Measurements from ENCODE around the gene CROCC.
"Not testable (repeated sequence)": the region's sequence is repeated elsewhere in the genome, so short reads cannot be mapped to it uniquely, and the experiment has no call there.

Gene CROCC

DNA sequence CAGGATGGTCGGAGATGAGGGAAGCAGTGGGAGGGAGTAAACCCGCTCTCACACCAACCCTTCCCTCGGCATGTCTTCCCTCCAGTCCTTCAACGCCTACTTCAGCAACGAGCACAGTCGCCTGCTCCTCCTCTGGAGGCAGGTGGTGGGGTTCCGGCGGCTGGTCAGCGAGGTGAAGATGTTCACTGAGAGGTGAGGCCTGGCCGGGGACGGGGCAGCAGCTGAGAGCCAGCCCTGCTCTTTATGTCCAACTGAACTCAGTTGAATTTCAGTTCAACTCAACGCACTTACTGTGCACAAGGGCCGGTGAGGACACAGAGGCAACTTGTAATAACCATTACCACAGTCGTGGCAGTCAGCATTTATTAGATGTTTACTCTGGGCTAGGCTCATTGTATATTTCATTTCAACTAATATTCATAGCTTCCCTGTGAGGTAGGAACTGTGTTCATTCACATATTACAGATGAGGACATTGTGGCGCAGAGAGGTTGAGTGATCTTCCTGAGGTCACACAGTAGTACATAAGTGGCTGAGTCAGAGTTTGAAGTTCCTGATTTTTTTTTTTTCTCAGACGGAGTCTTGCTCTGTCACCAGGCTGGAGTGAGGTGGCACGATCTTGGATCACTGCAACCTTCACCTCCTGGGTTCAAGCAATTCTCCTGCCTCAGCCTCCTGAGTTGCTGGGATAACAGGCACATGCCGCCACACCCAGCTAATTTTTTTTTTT lies 9.6 kb downstream of the CROCC start:
- H3K9me3 ChIP-seq (ENCODE audit: control insufficient read depth in 1 of 2, low read length in 2 of 2); H3K4me3 ChIP-seq (ENCODE audit: low read depth in 1 of 2, low read length in 2 of 2); H3K27me3 ChIP-seq (ENCODE audit: low read depth, low read length); H3K27ac ChIP-seq (ENCODE audit: low read length); H3K4me1 ChIP-seq (ENCODE audit: control insufficient read depth in 1 of 2, insufficient read depth in 2 of 2, low read length in 2 of 2): not testable (repeated sequence)
- peaks cover 0 to 42% of the 10 kb centered on the region in 2 donors for H3K36me3 ChIP-seq (ENCODE audit: control insufficient read depth in 1 of 2, insufficient read depth in 2 of 2, low read length in 2 of 2)

DNA sequence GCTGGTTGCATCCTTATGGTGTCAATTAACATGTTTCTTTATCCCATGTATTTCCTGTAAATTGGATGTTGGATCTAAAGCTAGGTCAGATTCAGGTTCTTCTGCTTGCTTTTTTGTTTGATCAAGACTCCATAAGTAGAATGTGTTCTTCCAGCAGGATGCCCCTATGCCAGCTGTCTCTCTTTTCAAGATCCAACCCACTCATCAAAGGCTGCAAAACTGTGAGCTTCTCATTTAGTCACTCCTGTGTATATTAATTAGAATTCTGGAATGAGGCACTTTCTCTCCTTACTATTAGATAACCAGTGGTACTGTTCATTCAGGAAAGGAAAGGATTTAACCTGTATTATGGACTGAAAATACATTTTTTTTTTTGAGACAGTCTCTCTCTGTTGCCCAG lies 12.2 kb downstream of the CROCC start:
- H3K27ac ChIP-seq (ENCODE audit: low read length); H3K9me3 ChIP-seq (ENCODE audit: control insufficient read depth in 1 of 2, low read length in 2 of 2); H3K27me3 ChIP-seq (ENCODE audit: low read depth, low read length); H3K4me1 ChIP-seq (ENCODE audit: control insufficient read depth in 1 of 2, insufficient read depth in 2 of 2, low read length in 2 of 2); H3K4me3 ChIP-seq (ENCODE audit: low read depth in 1 of 2, low read length in 2 of 2): not testable (repeated sequence)
- H3K36me3 ChIP-seq (ENCODE audit: control insufficient read depth in 1 of 2, insufficient read depth in 2 of 2, low read length in 2 of 2): peaks cover 0 to 67% of the 10 kb centered on the region in 2 donors

DNA sequence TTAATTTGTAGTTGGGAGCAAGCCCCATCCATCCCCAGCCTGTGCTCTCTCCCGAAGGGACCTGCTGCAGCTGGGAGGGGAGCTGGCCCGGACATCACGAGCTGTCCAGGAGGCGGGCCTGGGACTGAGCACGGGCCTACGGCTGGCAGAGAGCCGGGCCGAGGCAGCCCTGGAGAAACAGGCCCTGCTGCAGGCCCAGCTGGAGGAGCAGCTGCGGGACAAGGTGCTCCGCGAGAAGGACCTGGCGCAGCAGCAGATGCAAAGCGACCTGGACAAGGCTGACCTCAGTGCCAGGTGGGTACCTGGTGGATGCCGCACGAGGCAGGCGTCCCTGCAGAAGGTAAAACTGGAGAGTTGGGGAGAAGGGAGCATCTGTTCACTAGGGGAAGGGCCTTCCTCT lies 14.8 kb downstream of the CROCC start:
- not testable (repeated sequence) for H3K4me1 ChIP-seq (ENCODE audit: control insufficient read depth in 1 of 2, insufficient read depth in 2 of 2, low read length in 2 of 2); H3K27ac ChIP-seq (ENCODE audit: low read length); H3K27me3 ChIP-seq (ENCODE audit: low read depth, low read length); H3K9me3 ChIP-seq (ENCODE audit: control insufficient read depth in 1 of 2, low read length in 2 of 2); H3K4me3 ChIP-seq (ENCODE audit: low read depth in 1 of 2, low read length in 2 of 2)
- peaks cover 0 to 66% of the 10 kb centered on the region in 2 donors for H3K36me3 ChIP-seq (ENCODE audit: control insufficient read depth in 1 of 2, insufficient read depth in 2 of 2, low read length in 2 of 2)

DNA sequence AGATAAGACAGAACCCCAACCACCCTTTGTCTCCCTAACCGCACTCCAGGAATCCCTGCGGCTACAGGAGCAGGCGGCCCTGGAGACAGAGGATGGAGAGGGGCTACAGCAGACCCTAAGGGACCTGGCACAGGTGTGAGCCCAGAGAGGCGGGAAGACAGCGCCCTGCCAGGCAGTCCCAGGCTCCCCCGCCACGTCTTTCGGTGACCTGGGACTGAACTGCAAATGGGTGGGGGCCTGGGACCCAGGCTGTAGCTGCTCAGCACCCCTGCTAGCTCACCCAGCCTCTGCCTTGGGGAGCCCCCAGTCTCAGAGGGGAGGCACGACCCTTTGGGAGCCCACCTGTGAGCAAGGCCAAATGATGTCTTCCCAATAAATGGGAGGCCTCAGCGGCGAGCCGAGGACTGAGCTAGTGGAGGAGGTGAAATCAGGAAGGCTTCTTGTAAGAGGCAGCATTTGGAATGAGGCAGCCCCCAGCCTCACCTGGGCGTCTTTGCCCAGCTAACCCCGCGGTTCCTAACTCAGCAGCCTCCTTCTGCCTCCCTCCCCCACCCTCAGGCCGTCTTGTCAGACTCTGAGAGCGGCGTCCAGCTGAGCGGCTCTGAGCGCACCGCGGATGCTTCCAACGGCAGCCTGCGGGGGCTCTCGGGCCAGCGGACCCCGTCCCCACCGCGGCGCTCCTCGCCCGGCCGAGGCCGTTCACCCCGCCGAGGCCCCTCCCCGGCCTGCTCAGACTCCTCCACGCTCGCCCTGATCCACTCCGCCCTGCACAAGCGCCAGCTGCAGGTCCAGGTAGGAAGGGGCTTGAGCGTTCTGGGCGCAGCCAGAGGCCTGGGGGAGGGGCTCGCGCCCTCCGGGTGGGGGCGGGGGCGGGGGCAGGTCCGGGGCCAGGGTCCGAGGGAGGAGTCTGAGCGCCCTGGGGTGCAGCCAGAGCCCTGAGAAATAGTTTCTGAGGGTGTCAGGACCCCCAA lies 16.9 kb downstream of the CROCC start:
- H3K27ac ChIP-seq (ENCODE audit: low read length): no peak overlapping the region
- H3K4me3 ChIP-seq (ENCODE audit: low read depth in 1 of 2, low read length in 2 of 2): no peak overlapping the region
- H3K9me3 ChIP-seq (ENCODE audit: control insufficient read depth in 1 of 2, low read length in 2 of 2): no peaks in the 10 kb centered on the region
- no peaks in the 10 kb centered on the region for H3K27me3 ChIP-seq (ENCODE audit: low read depth, low read length)
- H3K36me3 ChIP-seq (ENCODE audit: control insufficient read depth in 1 of 2, insufficient read depth in 2 of 2, low read length in 2 of 2): peaks cover 0 to 59% of the 10 kb centered on the region in 2 donors
- no peaks in the 10 kb centered on the region for H3K4me1 ChIP-seq (ENCODE audit: control insufficient read depth in 1 of 2, insufficient read depth in 2 of 2, low read length in 2 of 2)

DNA sequence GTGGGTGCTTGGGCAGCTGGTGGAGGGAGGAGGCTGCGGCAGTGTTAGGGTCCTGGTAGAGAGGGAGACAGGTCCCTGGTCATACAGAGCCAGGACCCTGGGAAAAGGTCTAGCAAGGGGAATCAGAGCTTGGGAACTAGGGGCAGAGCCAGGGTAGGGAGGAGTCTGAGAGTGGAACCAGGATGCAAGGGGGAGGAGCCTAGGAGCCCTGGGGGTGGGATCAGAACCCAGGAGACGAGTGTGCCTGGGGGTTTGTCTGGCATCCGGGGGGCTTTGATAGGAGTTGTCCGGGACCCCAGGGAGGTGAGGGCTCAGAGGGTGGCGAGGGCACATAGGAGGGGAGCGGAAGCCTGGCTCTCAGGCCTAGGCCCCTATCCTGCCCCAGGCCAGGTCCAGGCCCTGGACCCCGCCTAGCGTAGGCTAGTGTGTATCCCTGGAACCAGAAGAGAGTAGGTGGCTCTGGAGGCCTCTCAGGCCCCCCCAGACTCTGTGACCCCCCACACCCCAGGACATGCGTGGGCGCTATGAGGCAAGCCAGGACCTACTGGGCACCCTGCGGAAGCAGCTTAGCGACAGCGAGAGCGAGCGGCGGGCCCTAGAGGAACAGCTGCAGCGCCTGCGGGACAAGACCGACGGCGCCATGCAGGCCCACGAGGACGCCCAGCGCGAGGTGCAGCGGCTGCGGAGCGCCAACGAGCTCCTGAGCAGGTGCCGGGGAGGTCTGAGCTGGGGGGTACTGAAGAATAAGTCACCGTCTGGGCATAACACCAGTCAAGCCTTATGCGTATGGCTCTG lies 17.9 kb downstream of the CROCC start:
- not testable (repeated sequence) for H3K4me1 ChIP-seq (ENCODE audit: control insufficient read depth in 1 of 2, insufficient read depth in 2 of 2, low read length in 2 of 2); H3K9me3 ChIP-seq (ENCODE audit: control insufficient read depth in 1 of 2, low read length in 2 of 2); H3K27me3 ChIP-seq (ENCODE audit: low read depth, low read length); H3K27ac ChIP-seq (ENCODE audit: low read length); H3K4me3 ChIP-seq (ENCODE audit: low read depth in 1 of 2, low read length in 2 of 2)
- H3K36me3 ChIP-seq (ENCODE audit: control insufficient read depth in 1 of 2, insufficient read depth in 2 of 2, low read length in 2 of 2): peaks cover 0 to 65% of the 10 kb centered on the region in 2 donors

DNA sequence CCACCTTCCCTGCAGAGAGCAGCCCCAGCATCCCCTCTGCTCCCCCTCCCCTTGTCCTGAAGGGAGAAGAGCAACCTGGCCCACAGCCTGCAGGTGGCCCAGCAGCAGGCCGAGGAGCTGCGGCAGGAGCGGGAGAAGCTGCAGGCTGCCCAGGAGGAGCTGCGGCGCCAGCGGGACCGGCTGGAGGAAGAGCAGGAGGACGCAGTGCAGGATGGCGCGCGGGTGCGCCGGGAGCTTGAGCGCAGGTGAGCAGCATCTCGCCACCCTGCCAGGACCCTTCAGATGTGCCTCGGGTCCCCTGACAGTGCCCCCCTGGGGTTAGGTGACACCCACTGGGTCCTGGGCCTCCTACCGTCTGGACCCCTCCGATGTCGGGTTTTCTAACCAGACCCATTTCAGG lies 22.3 kb downstream of the CROCC start:
- Histone ChIP-seq H3K27me3 (ENCODE audit: low read depth, low read length) (no peaks in the 10 kb centered on the region), H3K4me1 (ENCODE audit: control insufficient read depth in 1 of 2, insufficient read depth in 2 of 2, low read length in 2 of 2) (no peaks in the 10 kb centered on the region), H3K36me3 (ENCODE audit: control insufficient read depth in 1 of 2, insufficient read depth in 2 of 2, low read length in 2 of 2) (peaks cover 0 to 55% of the 10 kb centered on the region in 2 donors), H3K9me3 (ENCODE audit: control insufficient read depth in 1 of 2, low read length in 2 of 2) (no peaks in the 10 kb centered on the region), H3K4me3 (ENCODE audit: low read depth in 1 of 2, low read length in 2 of 2) (no peak overlapping the region), H3K27ac (ENCODE audit: low read length) (no peak overlapping the region)

DNA sequence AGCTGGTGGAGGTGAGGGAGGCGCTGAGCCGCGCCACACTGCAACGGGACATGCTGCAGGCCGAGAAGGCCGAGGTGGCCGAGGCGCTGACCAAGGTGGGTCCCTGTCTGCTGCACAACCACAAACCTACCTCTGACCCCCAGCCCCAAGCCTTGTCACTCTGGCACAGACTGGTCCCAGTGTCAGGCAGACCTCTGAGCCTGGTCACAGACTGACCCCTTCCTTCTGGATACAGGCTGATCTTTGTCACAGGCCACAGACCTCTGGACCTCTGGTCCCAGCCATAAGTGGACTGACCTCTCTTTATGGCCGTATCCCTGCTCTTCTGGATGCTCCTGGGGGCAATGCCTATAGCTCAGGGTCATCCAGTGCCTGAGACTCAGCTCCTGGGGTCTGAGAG lies 23.8 kb downstream of the CROCC start:
- not testable (repeated sequence) for H3K9me3 ChIP-seq (ENCODE audit: control insufficient read depth in 1 of 2, low read length in 2 of 2); H3K4me3 ChIP-seq (ENCODE audit: low read depth in 1 of 2, low read length in 2 of 2); H3K27me3 ChIP-seq (ENCODE audit: low read depth, low read length); H3K4me1 ChIP-seq (ENCODE audit: control insufficient read depth in 1 of 2, insufficient read depth in 2 of 2, low read length in 2 of 2); H3K27ac ChIP-seq (ENCODE audit: low read length)
- peaks cover 0 to 46% of the 10 kb centered on the region in 2 donors for H3K36me3 ChIP-seq (ENCODE audit: control insufficient read depth in 1 of 2, insufficient read depth in 2 of 2, low read length in 2 of 2)

DNA sequence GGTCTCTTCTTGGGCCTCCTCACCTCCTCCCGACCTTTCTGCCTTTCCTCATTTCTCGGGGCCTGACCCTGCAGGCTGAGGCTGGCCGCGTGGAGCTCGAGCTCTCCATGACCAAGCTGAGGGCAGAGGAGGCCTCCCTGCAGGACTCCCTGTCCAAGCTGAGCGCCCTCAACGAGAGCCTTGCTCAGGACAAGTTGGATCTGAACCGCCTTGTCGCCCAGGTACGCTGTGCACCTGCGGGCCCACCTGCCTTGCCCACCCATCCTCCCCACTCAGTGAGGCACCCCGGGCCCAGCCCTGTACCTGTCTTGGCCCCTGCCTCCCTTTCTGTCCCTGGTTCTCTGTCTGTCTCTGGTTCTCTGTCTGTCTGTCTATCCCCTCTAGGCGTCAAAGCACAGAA lies 24.5 kb downstream of the CROCC start:
- H3K27me3 ChIP-seq (ENCODE audit: low read depth, low read length); H3K27ac ChIP-seq (ENCODE audit: low read length); H3K9me3 ChIP-seq (ENCODE audit: control insufficient read depth in 1 of 2, low read length in 2 of 2); H3K4me3 ChIP-seq (ENCODE audit: low read depth in 1 of 2, low read length in 2 of 2); H3K4me1 ChIP-seq (ENCODE audit: control insufficient read depth in 1 of 2, insufficient read depth in 2 of 2, low read length in 2 of 2): not testable (repeated sequence)
- peaks cover 0 to 42% of the 10 kb centered on the region in 2 donors for H3K36me3 ChIP-seq (ENCODE audit: control insufficient read depth in 1 of 2, insufficient read depth in 2 of 2, low read length in 2 of 2)

DNA sequence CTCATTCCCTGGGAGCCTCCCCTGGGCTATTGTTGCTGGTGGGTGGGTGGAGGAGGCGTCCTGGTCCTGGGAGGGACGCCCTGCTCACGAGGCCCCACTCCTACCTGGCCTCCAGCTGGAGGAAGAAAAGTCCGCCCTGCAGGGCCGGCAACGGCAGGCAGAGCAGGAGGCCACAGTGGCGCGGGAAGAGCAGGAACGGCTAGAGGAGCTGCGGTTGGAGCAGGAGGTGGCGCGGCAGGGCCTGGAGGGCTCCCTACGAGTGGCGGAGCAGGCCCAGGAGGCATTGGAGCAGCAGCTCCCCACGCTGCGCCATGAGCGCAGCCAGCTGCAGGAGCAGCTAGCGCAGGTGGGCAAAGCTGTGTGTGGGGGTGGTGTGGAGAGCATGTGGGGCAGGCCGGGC lies 24.9 kb downstream of the CROCC start:
- H3K4me3 ChIP-seq (ENCODE audit: low read depth in 1 of 2, low read length in 2 of 2): no peak overlapping the region
- H3K27ac ChIP-seq (ENCODE audit: low read length): no peak overlapping the region
- H3K9me3 ChIP-seq (ENCODE audit: control insufficient read depth in 1 of 2, low read length in 2 of 2): no peaks in the 10 kb centered on the region
- peaks cover 0 to 38% of the 10 kb centered on the region in 2 donors for H3K36me3 ChIP-seq (ENCODE audit: control insufficient read depth in 1 of 2, insufficient read depth in 2 of 2, low read length in 2 of 2)
- no peaks in the 10 kb centered on the region for H3K27me3 ChIP-seq (ENCODE audit: low read depth, low read length)
- no peaks in the 10 kb centered on the region for H3K4me1 ChIP-seq (ENCODE audit: control insufficient read depth in 1 of 2, insufficient read depth in 2 of 2, low read length in 2 of 2)

DNA sequence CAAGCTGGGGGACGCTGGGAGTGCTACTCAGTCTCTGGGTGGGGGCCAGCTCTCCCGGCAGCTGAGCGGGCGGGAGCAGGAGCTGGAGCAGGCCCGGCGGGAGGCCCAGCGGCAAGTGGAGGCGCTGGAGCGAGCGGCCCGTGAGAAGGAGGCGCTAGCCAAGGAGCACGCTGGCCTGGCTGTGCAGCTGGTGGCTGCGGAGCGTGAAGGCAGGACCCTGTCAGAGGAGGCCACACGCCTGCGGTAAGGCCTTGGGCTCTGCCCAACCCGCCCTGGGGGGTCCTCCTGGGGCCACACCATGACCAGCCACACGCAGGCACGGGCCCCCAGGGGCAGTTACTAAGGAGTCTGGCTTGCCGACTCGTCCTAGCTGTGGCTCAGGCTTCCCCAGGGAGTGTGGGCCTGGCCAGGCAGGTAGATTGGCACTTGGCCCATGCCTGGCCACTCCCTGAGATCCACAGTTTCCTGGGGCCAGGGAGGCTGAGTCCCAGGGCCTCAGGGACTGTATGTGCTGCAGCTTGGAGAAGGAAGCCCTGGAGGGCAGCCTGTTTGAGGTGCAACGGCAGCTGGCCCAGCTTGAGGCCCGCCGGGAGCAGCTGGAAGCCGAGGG lies 26.7 kb downstream of the CROCC start:
- not testable (repeated sequence) for H3K27ac ChIP-seq (ENCODE audit: low read length); H3K9me3 ChIP-seq (ENCODE audit: control insufficient read depth in 1 of 2, low read length in 2 of 2); H3K4me1 ChIP-seq (ENCODE audit: control insufficient read depth in 1 of 2, insufficient read depth in 2 of 2, low read length in 2 of 2); H3K4me3 ChIP-seq (ENCODE audit: low read depth in 1 of 2, low read length in 2 of 2); H3K27me3 ChIP-seq (ENCODE audit: low read depth, low read length)
- peaks cover 0 to 28% of the 10 kb centered on the region in 2 donors for H3K36me3 ChIP-seq (ENCODE audit: control insufficient read depth in 1 of 2, insufficient read depth in 2 of 2, low read length in 2 of 2)

DNA sequence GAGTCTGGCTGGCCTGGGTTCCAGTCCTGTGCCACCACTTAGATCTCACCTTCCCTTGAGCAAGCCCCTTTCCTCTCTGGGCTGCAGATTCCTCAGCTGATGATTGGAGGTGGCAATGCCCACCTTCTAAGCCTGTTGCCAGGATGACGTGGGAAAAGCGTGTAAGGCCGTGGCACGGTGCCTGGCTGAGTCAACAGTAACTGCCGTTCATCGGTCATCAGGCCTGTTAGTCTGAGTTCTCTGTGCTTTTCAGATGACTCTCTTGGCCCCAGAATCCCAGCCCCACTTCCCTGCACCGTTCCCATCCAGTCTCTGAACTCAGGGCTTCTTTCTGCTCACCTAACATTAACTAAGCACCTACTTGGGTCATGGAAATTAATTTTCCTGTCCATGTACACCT lies 27.3 kb downstream of the CROCC start:
- H3K4me3 ChIP-seq (ENCODE audit: low read depth in 1 of 2, low read length in 2 of 2); H3K27me3 ChIP-seq (ENCODE audit: low read depth, low read length); H3K4me1 ChIP-seq (ENCODE audit: control insufficient read depth in 1 of 2, insufficient read depth in 2 of 2, low read length in 2 of 2); H3K9me3 ChIP-seq (ENCODE audit: control insufficient read depth in 1 of 2, low read length in 2 of 2); H3K27ac ChIP-seq (ENCODE audit: low read length): not testable (repeated sequence)
- H3K36me3 ChIP-seq (ENCODE audit: control insufficient read depth in 1 of 2, insufficient read depth in 2 of 2, low read length in 2 of 2): peaks cover 0 to 25% of the 10 kb centered on the region in 2 donors
